Occipital lobe (tissue), 2 donors: Measurements from ENCODE around the gene MOB3A. TPM values are rescaled to one million over a fixed set of nuclear protein-coding genes. Genes with fewer than 3 reads are reported as not detected.

Experiments
- DNase-seq: peaks from one replicate; lab custom pipeline; 2025; lab: John Stamatoyannopoulos, UW
- total RNA-seq: library from RNA; depleted of rRNA; stranded (reverse); fragments of >200 nt; gene quantifications from one replicate; pipeline ENCODE4 v1.2.3, GENCODE V29; 2014

Gene MOB3A
- total RNA-seq, 1 donor from 2014 or later = 14.2 TPM

- peak; percentile 47 for DNase-seq
These were observed 36.5 kb downstream of the MOB3A start for GRCh38 chr19:2059422-2060201.

- DNase-seq = no peak
These were observed 37.3 kb downstream of the MOB3A start for GRCh38 chr19:2058570-2059421.

- no peak for DNase-seq
These were observed 38.3 kb downstream of the MOB3A start for GRCh38 chr19:2057484-2058469.

- no peak for DNase-seq
These were observed 39.3 kb downstream of the MOB3A start for GRCh38 chr19:2056837-2057192.

GRCh38 chr19:2055931-2056836 is 39.9 kb downstream of the MOB3A start:
- no peak for DNase-seq

- no peak for DNase-seq
These were observed 41.4 kb downstream of the MOB3A start for GRCh38 chr19:2054763-2055162.

- no peak for DNase-seq
These were observed 42.3 kb downstream of the MOB3A start for GRCh38 chr19:2053601-2054389.

GRCh38 chr19:2051773-2052704 is 44.1 kb downstream of the MOB3A start:
- DNase-seq = no peak

- peak; percentile 86 for DNase-seq
These were observed 44.9 kb downstream of the MOB3A start, which contains the start of gene MKNK2 for GRCh38 chr19:2050991-2051772. MKNK2 (minus strand) TSS chr19:2051244; CDS start chr19:2050851, 393 bp downstream.

GRCh38 chr19:2050349-2050990 is 45.7 kb downstream of the MOB3A start:
- no peak for DNase-seq

GRCh38 chr19:2049741-2050348 is 46.3 kb downstream of the MOB3A start:
- peak; percentile 54 for DNase-seq

- DNase-seq = peak; percentile 53
These were observed 47.0 kb downstream of the MOB3A start for GRCh38 chr19:2048959-2049740.

- no peak for DNase-seq
These were observed 47.8 kb downstream of the MOB3A start for GRCh38 chr19:2048104-2048958.

GRCh38 chr19:2047449-2048103 is 48.5 kb downstream of the MOB3A start:
- DNase-seq = peak; percentile 24
